Ovary (tissue), 9 donors: ENCODE measurements around the gene SEMA5A. TPM values are rescaled to one million over a fixed set of nuclear protein-coding genes. Genes with fewer than 3 reads are reported as not detected.

ENCODE experiments used
- DNase-seq, 5 donors: peaks; one replicate each; pipeline ENCODE4 v3.0.0-alpha.2; 2019 to 2020
- H3K27ac ChIP-seq, 2 donors: fragments of 200-600 bp; one replicate each; pipeline versions ENCODE4 v1.5.1 to v1.8.0; 2019 to 2022
- H3K27me3 ChIP-seq: fragments of 200-600 bp; one replicate; pipeline ENCODE4 v1.8.0; 2022
- H3K36me3 ChIP-seq: fragments of 200-600 bp; sonication (generic); one replicate; pipeline ENCODE4 v1.5.1; 2019
- H3K4me1 ChIP-seq: one replicate; pipeline ENCODE4 v1.8.1; 2013; ENCODE audit warnings: mild to moderate bottlenecking, moderate library complexity; ENCODE audit not compliant: insufficient read depth
- H3K4me3 ChIP-seq: fragments of 200-600 bp; sonication (generic); one replicate; pipeline ENCODE4 v1.5.1; 2017
- H3K9me3 ChIP-seq, 2 donors: fragments of 200-600 bp in 1 of 2; sonication (generic) in 1 of 2; one replicate each; pipeline versions ENCODE4 v1.5.1 to v1.8.1; 2013 to 2019; ENCODE audit warnings: mild to moderate bottlenecking in 1 of 2, moderate library complexity in 1 of 2
- EP300 ChIP-seq: sonication (generic); formaldehyde crosslinking; IDR thresholded peaks from one replicate; pipeline ENCODE4 v1.6.1; 2017; ENCODE audit warnings: antibody characterized with exemption
- POLR2A ChIP-seq: fragments of 450-650 bp; IDR thresholded peaks from one replicate; pipeline ENCODE4 v1.6.1; 2017; ENCODE audit warnings: antibody characterized with exemption, mild to moderate bottlenecking, moderate library complexity
- WGBS, 3 donors: extraction: QIAGEN DNeasy Blood & Tissue Kit in 1 of 3; methylation state at CpG; one replicate each; pipeline versions ENCODE4 v1.1.5 to v1.1.7; 2013 to 2017; 5-methylcytosine and 5-hydroxymethylcytosine counted together
- intact Hi-C, 4 donors: fragments of 100-400 bp; cut with DNase I; formaldehyde crosslinking; loops; one replicate each; pipeline versions ENCODE4 v1.11.0 to v1.15.1; 2022 to 2023
- polyA plus RNA-seq, 2 donors: library from polyadenylated mRNA; stranded (reverse); fragments of 200-250 nt in 1 of 2; fragments of 350-450 nt in 1 of 2; fragmentation: Illumina TruSeq in 1 of 2; extraction: RNeasy Lipid Tissue Mini Kit (QIAGEN cat#74804) in 1 of 2; gene quantifications; one replicate each; pipeline ENCODE4 v1.2.3, GENCODE V29; 2013 to 2014
- total RNA-seq, 7 donors: library from RNA; depleted of rRNA in 2 of 7; stranded (reverse); fragments of >200 nt in 2 of 7; fragmentation: NEBNext Ultra II Directional in 3 of 7; extraction: Animal tissue kit (Norgen Biotek cat#: 25700) in 3 of 7; gene quantifications; one replicate each; pipeline versions ENCODE4 v1.1.0 to v1.2.4, GENCODE V29; 2016 to 2023
- TF ChIP-seq, protein P1 (sequence below), 3 donors: fragments of 450-650 bp in 2 of 3; fragments of 200-600 bp in 1 of 3; IDR thresholded peaks; one replicate each; pipeline versions ENCODE4 v1.5.1 to v1.8.0; 2016 to 2022; ENCODE audit warnings: antibody characterized with exemption in 3 of 3, mild to moderate bottlenecking in 1 of 3
- donor health status: DM: no; HTN: no; CAD: no; lungs with moderate emphysema.
- donor health status: DM: no; HTN: no; CAD: no.
- donor health status: Bipolar disorder and iron deficiency.
- donor health status: DM: yes; HTN: yes; CAD: no.
- donor health status: DM: no; HTN: no; CAD: no.
- donor health status: DM: yes; HTN: yes; CAD: no.

SEMA5A gene
- total and polyA plus RNA-seq, 9 donors, result 2.0 to 6.6 (median 4.3) TPM

DNA sequence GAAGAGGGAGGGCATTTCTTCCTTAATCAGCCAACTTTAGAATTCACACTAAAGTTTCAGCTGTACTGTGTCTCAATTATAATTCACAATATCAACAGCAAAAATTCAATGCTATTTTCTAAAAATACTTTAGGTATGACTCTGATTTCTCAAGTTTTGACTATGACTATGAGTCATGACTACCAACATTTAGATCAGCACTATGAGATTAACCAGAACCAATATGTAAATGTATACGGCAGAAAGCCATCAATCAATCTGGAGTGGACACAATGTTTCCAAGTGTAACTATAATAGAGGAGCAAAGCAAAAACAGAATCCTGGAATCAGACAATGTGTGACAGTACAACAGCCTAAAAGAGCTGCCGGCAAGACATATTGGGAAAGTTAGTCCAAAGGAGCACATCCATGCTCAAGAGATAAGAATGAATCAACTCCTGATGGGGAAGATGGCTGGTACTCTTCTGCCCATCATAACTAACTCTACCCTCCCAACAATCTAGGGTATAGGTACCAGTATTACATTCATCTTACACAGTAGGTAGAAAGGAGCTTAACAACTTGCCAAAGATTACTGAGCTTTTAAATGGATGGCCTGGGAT is 294.4 kb downstream of the SEMA5A start:
- WGBS, 3 donors, result 79 to 91% (median 81%) methylated on average over 2 of the region's 2 CpGs
- Histone ChIP-seq H3K4me3 (no peak overlapping the region), H3K4me1 (no peaks in the 10 kb centered on the region), H3K36me3 (no peaks in the 10 kb centered on the region), H3K27me3 (no peaks in the 10 kb centered on the region), H3K9me3 (no peaks in the 10 kb centered on the region), H3K27ac (no peak overlapping the region)
- DNase-seq, result no peak
- TF ChIP-seq, protein P1, sequence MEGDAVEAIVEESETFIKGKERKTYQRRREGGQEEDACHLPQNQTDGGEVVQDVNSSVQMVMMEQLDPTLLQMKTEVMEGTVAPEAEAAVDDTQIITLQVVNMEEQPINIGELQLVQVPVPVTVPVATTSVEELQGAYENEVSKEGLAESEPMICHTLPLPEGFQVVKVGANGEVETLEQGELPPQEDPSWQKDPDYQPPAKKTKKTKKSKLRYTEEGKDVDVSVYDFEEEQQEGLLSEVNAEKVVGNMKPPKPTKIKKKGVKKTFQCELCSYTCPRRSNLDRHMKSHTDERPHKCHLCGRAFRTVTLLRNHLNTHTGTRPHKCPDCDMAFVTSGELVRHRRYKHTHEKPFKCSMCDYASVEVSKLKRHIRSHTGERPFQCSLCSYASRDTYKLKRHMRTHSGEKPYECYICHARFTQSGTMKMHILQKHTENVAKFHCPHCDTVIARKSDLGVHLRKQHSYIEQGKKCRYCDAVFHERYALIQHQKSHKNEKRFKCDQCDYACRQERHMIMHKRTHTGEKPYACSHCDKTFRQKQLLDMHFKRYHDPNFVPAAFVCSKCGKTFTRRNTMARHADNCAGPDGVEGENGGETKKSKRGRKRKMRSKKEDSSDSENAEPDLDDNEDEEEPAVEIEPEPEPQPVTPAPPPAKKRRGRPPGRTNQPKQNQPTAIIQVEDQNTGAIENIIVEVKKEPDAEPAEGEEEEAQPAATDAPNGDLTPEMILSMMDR (IDR thresholded peaks at IDR 0.05), result no peak
- no peak for TF ChIP-seq POLR2A
- TF ChIP-seq EP300, result no peak
- intact Hi-C loops, result no loop called here

DNA sequence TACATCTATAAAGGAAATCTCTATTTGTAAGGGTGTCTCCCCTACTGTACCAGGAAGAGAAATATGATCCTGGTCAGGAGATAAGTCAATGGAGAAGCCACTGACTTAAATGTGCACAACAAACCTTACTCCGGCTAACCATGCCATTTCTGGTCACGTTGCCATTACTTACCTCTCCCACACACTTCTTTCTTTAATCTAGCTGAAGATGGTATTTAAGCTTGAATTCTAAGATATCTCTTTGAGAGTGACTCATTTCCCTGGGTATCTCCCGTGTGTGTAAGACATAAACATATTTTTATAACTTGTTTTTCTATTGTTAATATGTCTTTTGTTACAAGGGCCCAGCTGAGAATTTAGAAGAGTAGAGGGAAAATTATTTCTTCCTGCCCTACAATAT is 296.6 kb downstream of the SEMA5A start:
- Histone ChIP-seq H3K9me3 (no peaks in the 10 kb centered on the region), H3K27me3 (no peaks in the 10 kb centered on the region), H3K4me1 (no peaks in the 10 kb centered on the region), H3K27ac (no peak overlapping the region), H3K4me3 (no peak overlapping the region), H3K36me3 (no peaks in the 10 kb centered on the region)
- intact Hi-C loops, result no loop called here
- WGBS, 3 donors, result 54 to 63% (median 58%) methylated on average over 3 of the region's 3 CpGs
- no peak for DNase-seq
- TF ChIP-seq, protein P1 (IDR thresholded peaks at IDR 0.05), result no peak
- TF ChIP-seq EP300 (no peak), POLR2A (no peak)

DNA sequence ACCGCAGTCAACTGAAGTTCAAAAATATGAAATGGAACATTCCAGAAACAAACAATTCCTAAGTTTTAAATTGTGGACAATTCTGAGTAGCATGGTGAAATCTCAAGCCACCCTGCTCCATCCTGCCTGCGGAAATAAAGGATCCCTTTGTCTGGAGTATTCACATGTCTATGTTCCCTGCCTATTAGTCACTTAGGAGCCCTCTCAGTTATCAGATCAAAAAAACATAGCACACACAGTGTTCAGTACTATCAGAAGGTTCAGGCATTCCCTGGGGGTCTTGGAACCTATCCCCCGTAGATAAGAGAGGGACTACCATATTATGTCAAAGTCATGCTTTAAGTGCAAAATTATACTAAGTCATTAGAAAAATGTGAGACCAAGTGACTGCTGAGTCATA is 300.8 kb downstream of the SEMA5A start:
- H3K4me1 ChIP-seq, result no peaks in the 10 kb centered on the region
- TF ChIP-seq POLR2A (no peak), EP300 (no peak)
- TF ChIP-seq, protein P1 (IDR thresholded peaks at IDR 0.05), result no peak
- intact Hi-C loops, result no loop called here
- H3K9me3 ChIP-seq, result no peaks in the 10 kb centered on the region
- WGBS, 3 donors, result 87 to 91% (median 91%) methylated on average over 3 of the region's 3 CpGs
- H3K27ac ChIP-seq, result no peak overlapping the region
- H3K27me3 ChIP-seq, result no peaks in the 10 kb centered on the region
- no peaks in the 10 kb centered on the region for H3K36me3 ChIP-seq
- no peak for DNase-seq
- H3K4me3 ChIP-seq, result no peak overlapping the region

DNA sequence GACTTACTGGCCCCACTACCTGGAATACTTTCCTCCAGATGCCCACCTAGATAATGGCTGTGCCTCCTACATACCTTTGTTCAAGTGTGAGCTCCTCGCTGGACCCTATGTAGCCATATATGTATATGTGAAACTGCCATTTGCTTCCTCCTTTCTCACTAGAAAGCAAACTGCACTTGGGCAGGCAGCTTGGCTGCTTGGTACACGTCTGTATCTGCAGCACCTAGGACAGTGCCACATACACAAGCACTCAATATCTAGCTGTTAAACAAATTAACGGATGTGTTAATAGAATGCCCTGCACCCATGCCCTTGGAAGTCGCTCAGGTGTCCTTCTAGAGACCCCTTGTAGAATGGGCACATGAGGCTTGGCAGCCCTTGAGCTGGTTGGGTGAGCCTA is 301.5 kb downstream of the SEMA5A start:
- no peak overlapping the region for H3K4me3 ChIP-seq
- WGBS, 3 donors, result 75 to 87% (median 83%) methylated on average over 4 of the region's 4 CpGs
- no peaks in the 10 kb centered on the region for H3K4me1 ChIP-seq
- no peak overlapping the region for H3K27ac ChIP-seq
- no peaks in the 10 kb centered on the region for H3K27me3 ChIP-seq
- DNase-seq, result no peak
- no peaks in the 10 kb centered on the region for H3K36me3 ChIP-seq
- H3K9me3 ChIP-seq, result no peaks in the 10 kb centered on the region
- no peak for TF ChIP-seq POLR2A
- TF ChIP-seq EP300, result no peak
- TF ChIP-seq, protein P1 (IDR thresholded peaks at IDR 0.05), result no peak
- intact Hi-C loops, result no loop called here
